ENCODE measurements around the gene NF2. TPM values are rescaled to one million over a fixed set of nuclear protein-coding genes. Genes with fewer than 3 reads are reported as not detected.

NF2 gene
- 10 to 100 TPM; 23.4 to 32.5 TPM for total RNA-seq
- 45.2 TPM for polyA plus RNA-seq (ENCODE audit: insufficient read depth, low read depth, low replicate concordance)
- long read RNA-seq, donor 1: 0 reads
- long read RNA-seq, donor 2: 0 reads

GRCh38 chr22:29603358-29604075, at the start of gene NF2:
TSS of gene NF2 (plus strand) at chr22:29603633. CDS start at chr22:29603999, 366 bp downstream.
- H3K36me3 ChIP-seq (ENCODE audit: low read depth, missing control alignments): no peaks in the 10 kb centered on the region
- H3K9me3 ChIP-seq: no peaks in the 10 kb centered on the region
- H3K4me3 ChIP-seq: peak within 1 kb of the TSS; percentile 90 to 99
- intact Hi-C loops (cut with DNase I; ENCODE audit: low total_unique reads): no loop called here
- no peaks in the 10 kb centered on the region for H3K27me3 ChIP-seq
- TF ChIP-seq CTCF (IDR thresholded peaks at IDR 0.05) (no peak), POLR2A (IDR thresholded peaks at IDR 0.05) (peak; percentile 11)
- DNase-seq: peak; percentile 99
- 0 to 1% methylated on average over 7 to 41 of the region's 74 CpGs for WGBS, 2 donors
- H3K27ac ChIP-seq: peak within 1 kb of the TSS; percentile 95 to 98
- H3K4me1 ChIP-seq: no peaks in the 10 kb centered on the region

GRCh38 chr22:29555065-29555644, 48.3 kb upstream of the NF2 start:
- peak; percentile 63 for DNase-seq

GRCh38 chr22:29559030-29559429, 44.4 kb upstream of the NF2 start:
- DNase-seq: no peak
- H3K4me3 ChIP-seq: no peak overlapping the region
- H3K9me3 ChIP-seq: no peaks in the 10 kb centered on the region
- H3K4me1 ChIP-seq: peaks cover 16% of the 10 kb centered on the region
- TF ChIP-seq POLR2A (IDR thresholded peaks at IDR 0.05) (no peak), CTCF (IDR thresholded peaks at IDR 0.05) (no peak)
- WGBS, 2 donors: 95 to 96% methylated on average over 6 of the region's 6 CpGs
- intact Hi-C loops (cut with DNase I; ENCODE audit: low total_unique reads): no loop called here
- H3K27me3 ChIP-seq: no peaks in the 10 kb centered on the region
- H3K36me3 ChIP-seq (ENCODE audit: low read depth, missing control alignments): no peaks in the 10 kb centered on the region
- H3K27ac ChIP-seq: no peak overlapping the region

More at GRCh38 chr22:29555065-29555644, 48.3 kb upstream of the NF2 start:
- Histone ChIP-seq H3K4me3 (no peak overlapping the region), H3K27me3 (no peaks in the 10 kb centered on the region), H3K27ac (peak overlapping the region; percentile 52 to 81), H3K4me1 (peaks cover 18% of the 10 kb centered on the region), H3K36me3 (ENCODE audit: low read depth, missing control alignments) (no peaks in the 10 kb centered on the region), H3K9me3 (no peaks in the 10 kb centered on the region)
- intact Hi-C loops (cut with DNase I; ENCODE audit: low total_unique reads): no loop called here
- TF ChIP-seq POLR2A (IDR thresholded peaks at IDR 0.05) (no peak), CTCF (IDR thresholded peaks at IDR 0.05) (no peak)
- 30 to 50% methylated on average over 4 of the region's 4 CpGs for WGBS, 2 donors

GRCh38 chr22:29559853-29560252, 43.6 kb upstream of the NF2 start:
- H3K4me1 ChIP-seq: peaks cover 7% of the 10 kb centered on the region
- TF ChIP-seq CTCF (IDR thresholded peaks at IDR 0.05): no peak
- WGBS, 2 donors: 87 to 95% methylated on average over 2 of the region's 2 CpGs
- no peaks in the 10 kb centered on the region for H3K9me3 ChIP-seq
- no peak overlapping the region for H3K4me3 ChIP-seq
- H3K36me3 ChIP-seq (ENCODE audit: low read depth, missing control alignments): no peaks in the 10 kb centered on the region
- DNase-seq: no peak
- no peak overlapping the region for H3K27ac ChIP-seq
- H3K27me3 ChIP-seq: no peaks in the 10 kb centered on the region
- intact Hi-C loops (cut with DNase I; ENCODE audit: low total_unique reads): no loop called here

Measured in testis (tissue), 5 donors.